GM12878 (cell line): ENCODE data around the gene CISTR. TPM values are rescaled to one million over a fixed set of nuclear protein-coding genes. Genes with fewer than 3 reads are reported as not detected.

Experiments
- ATAC-seq: fragments of 200-7000 bp; cut with Tn5 transposase; 3 replicates; pipeline ENCODE4 v1.9.1; 2020; ENCODE audit warnings: mild to moderate bottlenecking, moderate library complexity
- BruUV-seq: library from RNA; stranded (reverse); fragments of 400-500 nt; replicated peaks from 2 replicates; lab custom pipeline; 2021; lab: Mats Ljungman, UMichigan
- CTCF ChIA-PET: fragments of 300-600 bp; sonication (Branson Sonifier 250); formaldehyde crosslinking; extraction: SDS; loops from one replicate; lab custom pipeline; 2021; ENCODE audit warnings: inconsistent platforms; lab: Yijun Ruan, JAX
- POLR2A ChIA-PET: fragments of 350-600 bp; formaldehyde crosslinking; extraction: SDS; loops from one replicate; lab custom pipeline; 2021; ENCODE audit warnings: inconsistent platforms; lab: Charles Lee
- RAD21 ChIA-PET: fragments of 300-600 bp; sonication (Branson Sonifier 250); formaldehyde crosslinking; loops from one replicate; lab custom pipeline; 2023; ENCODE audit warnings: antibody characterized with exemption; ENCODE audit not compliant: unreplicated experiment; lab: Charles Lee
- SMC1A ChIA-PET: fragments of 300-600 bp; sonication (Branson Sonifier 250); formaldehyde crosslinking; loops from one replicate; lab custom pipeline; 2023; ENCODE audit not compliant: unreplicated experiment, uncharacterized antibody; lab: Charles Lee
- DNase-seq: peaks from one replicate; pipeline ENCODE4 v3.0.0-alpha.2; 2011; ENCODE audit warnings: low read depth, low spot score
- FAIRE-seq: peaks from 3 replicates; lab custom pipeline; 2011; peaks lifted over from hg19 to GRCh38; lab: Jason Lieb, UNC
- H2AFZ ChIP-seq: 2 replicates; pipeline ENCODE4 v1.6.0; 2011; ENCODE audit warnings: low read depth, low read length, control low read depth; ENCODE audit not compliant: control insufficient read depth
- H3K27ac ChIP-seq: 2 replicates; pipeline ENCODE4 v1.5.1; 2011; ENCODE audit warnings: control low read depth; ENCODE audit not compliant: control insufficient read depth, insufficient read depth
- H3K27me3 ChIP-seq, 2 experiments: replicated peaks in 1 of 2; 2 replicates each; pipeline versions ENCODE4 v1.6.0 to v1.6.1; 2011; ENCODE audit warnings: low read length in 1 of 2; ENCODE audit not compliant: control insufficient read depth in 2 of 2, insufficient read depth in 2 of 2
- H3K36me3 ChIP-seq, 2 experiments: 2 replicates each; pipeline ENCODE4 v1.5.1; 2011; ENCODE audit warnings: low read length in 1 of 2; ENCODE audit not compliant: control insufficient read depth in 2 of 2, insufficient read depth in 2 of 2
- H3K4me1 ChIP-seq: 2 replicates; pipeline ENCODE4 v1.6.1; 2011; ENCODE audit warnings: mild to moderate bottlenecking, low read length, moderate library complexity, mixed read lengths; ENCODE audit not compliant: control insufficient read depth, insufficient read depth
- H3K4me2 ChIP-seq: 2 replicates; pipeline ENCODE4 v1.6.0; 2011; ENCODE audit warnings: control low read depth; ENCODE audit not compliant: control insufficient read depth, insufficient read depth
- H3K4me3 ChIP-seq: fragments of 200-600 bp; sonication (generic); 2 replicates; pipeline ENCODE4 v1.5.1; 2016
- H3K79me2 ChIP-seq: 2 replicates; pipeline ENCODE4 v1.6.0; 2011; ENCODE audit warnings: low read length; ENCODE audit not compliant: control insufficient read depth, insufficient read depth
- H3K9ac ChIP-seq: 2 replicates; pipeline ENCODE4 v1.8.0; 2011; ENCODE audit warnings: low read length, control low read depth, mixed read lengths; ENCODE audit not compliant: control insufficient read depth, insufficient read depth
- H3K9me3 ChIP-seq: replicated peaks from 3 replicates; pipeline ENCODE4 v1.5.1; 2011; ENCODE audit warnings: mild to moderate bottlenecking, low read length; ENCODE audit not compliant: control insufficient read depth, insufficient read depth
- H4K20me1 ChIP-seq: 2 replicates; pipeline ENCODE4 v1.6.0; 2011; ENCODE audit not compliant: control insufficient read depth, insufficient read depth
- CBX3 ChIP-seq: fragments of 200-600 bp; sonication (generic); IDR thresholded peaks from 2 replicates; pipeline ENCODE4 v1.6.1; 2016; ENCODE audit warnings: low read depth, borderline replicate concordance
- CHD1 ChIP-seq: IDR thresholded peaks from 2 replicates; pipeline ENCODE4 v1.6.1; 2012; ENCODE audit warnings: low read depth, low read length, improper control_type of control experiment
- DPF2 ChIP-seq: fragments of 450-650 bp; IDR thresholded peaks from 2 replicates; pipeline ENCODE4 v1.6.1; 2017; ENCODE audit warnings: mild to moderate bottlenecking
- FOXK2 ChIP-seq: fragments of 450-650 bp; IDR thresholded peaks from 2 replicates; pipeline ENCODE4 v1.6.1; 2017; ENCODE audit warnings: mild to moderate bottlenecking, moderate library complexity
- IRF4 ChIP-seq: IDR thresholded peaks from 2 replicates; pipeline ENCODE4 v1.6.1; 2011; ENCODE audit warnings: low read depth, low read length
- MYB ChIP-seq: fragments of 150-350 bp; IDR thresholded peaks from 2 replicates; pipeline ENCODE4 v1.6.1; 2014; ENCODE audit warnings: mild to moderate bottlenecking, low read depth, low read length, borderline replicate concordance
- RBBP5 ChIP-seq: fragments of 200-600 bp; sonication (generic); conservative IDR thresholded peaks from 2 replicates; pipeline ENCODE4 v1.6.1; 2016
- SPI1 ChIP-seq: IDR thresholded peaks from 2 replicates; pipeline ENCODE4 v1.6.1; 2011; ENCODE audit warnings: low read depth, mild to moderate bottlenecking, low read length, moderate library complexity, borderline replicate concordance; ENCODE audit not compliant: insufficient read depth
- ZBED1 ChIP-seq: IDR thresholded peaks from 2 replicates; pipeline ENCODE4 v1.6.1; 2016; ENCODE audit warnings: borderline replicate concordance
- WGBS: methylation state at CpG from one replicate; pipeline ENCODE4 v1.1.6; 2016; ENCODE audit warnings: low lambda C conversion rate; ENCODE audit not compliant: insufficient replicate concordance, insufficient coverage; ENCODE audit errors: missing lambda C conversion rate; 5-methylcytosine and 5-hydroxymethylcytosine counted together
- in situ Hi-C: fragments of 300-500 bp; cut with MboI; formaldehyde crosslinking; loops from 9 replicates; pipeline ENCODE4 v1.14.3; 2018; ENCODE audit warnings: mixed read lengths
- intact Hi-C: fragments of 100-400 bp; cut with micrococcal nuclease; formaldehyde crosslinking; loops from one replicate; pipeline ENCODE4 v1.14.2; 2022; ENCODE audit not compliant: unreplicated experiment
- polyA plus RNA-seq, 11 experiments: library from polyadenylated mRNA; depleted of rRNA in 4 of 11; unstranded in 6 of 11; stranded (reverse) in 5 of 11; fragments of >200 nt; fragmentation: Nextera tagmentation in 4 of 11; fragmentation: Illumina TruSeq in 1 of 11; extraction: Ambion mirVana in 4 of 11; extraction: Trizol in 1 of 11; gene quantifications; 1 replicate in 1 of 11; 2 replicates in 10 of 11; pipeline versions ENCODE4 v1.2.1 to v1.2.3, GENCODE V29; 2011 to 2016; ENCODE audit warnings: inconsistent platforms in 2 of 11, missing spikeins in 2 of 11, low read depth in 1 of 11
- total RNA-seq, 4 experiments: library from RNA; depleted of rRNA in 3 of 4; stranded (reverse); fragments of >200 nt in 3 of 4; fragmentation: Illumina TruSeq in 1 of 4; extraction: Trizol in 1 of 4; gene quantifications; 2 replicates each; pipeline versions ENCODE4 v1.2.1 to v1.2.3, GENCODE V29; 2013 to 2021
- TF ChIP-seq, protein P1 (sequence below): IDR thresholded peaks from 2 replicates; pipeline ENCODE4 v1.6.1; 2012; ENCODE audit warnings: improper control_type of control experiment, low read depth, low read length; ENCODE audit not compliant: insufficient replicate concordance
- TF ChIP-seq, protein P2 (sequence below): IDR thresholded peaks from 2 replicates; pipeline ENCODE4 v1.6.1; 2012; ENCODE audit warnings: low read depth, low read length, improper control_type of control experiment
- TF ChIP-seq, protein P3 (sequence below): fragments of 450-650 bp; IDR thresholded peaks from 2 replicates; pipeline ENCODE4 v1.6.1; 2017; ENCODE audit warnings: low read depth, mild to moderate bottlenecking, moderate library complexity

Gene CISTR
- total and polyA plus RNA-seq, 10 of the 15 experiments (the other 5 are each of a cell fraction or from before 2014, with no cell fraction given), result 0.26 TPM; not detected in 9

DNA sequence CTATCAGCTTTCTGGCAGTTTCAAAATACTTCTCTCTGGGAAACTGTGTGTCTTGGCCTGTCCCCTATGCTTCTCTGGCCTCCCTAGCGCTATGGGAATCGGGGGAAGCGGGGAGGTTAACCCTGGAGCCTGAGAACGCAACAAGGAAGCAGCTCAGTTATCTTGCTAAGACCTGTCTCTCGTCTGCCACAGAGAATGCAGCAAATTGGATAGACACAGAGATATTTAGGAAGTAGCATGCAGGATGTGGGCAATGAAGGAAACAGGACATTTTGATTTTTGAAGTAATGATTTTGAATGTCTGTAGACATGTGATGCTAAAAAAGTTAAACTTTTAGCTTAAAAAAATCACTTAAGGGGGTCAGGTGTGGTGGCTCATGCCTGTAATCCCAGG, 18.0 kb downstream of the CISTR start:
- DNase-seq (no peak), FAIRE-seq (no peak), ATAC-seq (no peak)
- Histone ChIP-seq H3K4me2 (no peak overlapping the region), H2AFZ (no peak overlapping the region), H3K4me1 (peaks cover 4% of the 10 kb centered on the region; the same call in 1 of the 2 replicates), H3K9ac (no peak overlapping the region), H3K4me3 (no peak overlapping the region), H3K9me3 (no peaks in the 10 kb centered on the region), H3K36me3 (no peaks in the 10 kb centered on the region), H3K27ac (no peak overlapping the region), H3K79me2 (no peaks in the 10 kb centered on the region), H3K27me3 (peaks cover 12 to 19% of the 10 kb centered on the region in 2 experiments), H4K20me1 (no peaks in the 10 kb centered on the region)
- WGBS, result 8% methylated on average over 5 of the region's 5 CpGs
- RAD21 ChIA-PET, result interaction anchor here (2.6 to 3.6 kb wide), 2 partner anchors 11 to 32 kb away, joined by 8 to 22 read pairs; no protein-coding TSS in a partner anchor
- intact Hi-C loops, result no loop called here
- in situ Hi-C loops, result no loop called here
- POLR2A ChIA-PET, result interaction anchor here (1.0 to 1.5 kb wide), 2 partner anchors 13 to 108 kb away, joined by 3 read pairs; partner anchors contain the start of gene ATF7
- SMC1A ChIA-PET, result interaction anchor here (0.7 to 11.0 kb wide), 5 partner anchors 8 to 32 kb away, joined by 3 to 128 read pairs (median 3); no protein-coding TSS in a partner anchor
- BruUV-seq, result no TSS peak
- CTCF ChIA-PET, result interaction anchor here (0.8 to 18.6 kb wide), 9 partner anchors 9 to 190 kb away, joined by 3 to 341 read pairs (median 5); partner anchors contain the start of gene ATP5MC2
- TF ChIP-seq, protein P1, sequence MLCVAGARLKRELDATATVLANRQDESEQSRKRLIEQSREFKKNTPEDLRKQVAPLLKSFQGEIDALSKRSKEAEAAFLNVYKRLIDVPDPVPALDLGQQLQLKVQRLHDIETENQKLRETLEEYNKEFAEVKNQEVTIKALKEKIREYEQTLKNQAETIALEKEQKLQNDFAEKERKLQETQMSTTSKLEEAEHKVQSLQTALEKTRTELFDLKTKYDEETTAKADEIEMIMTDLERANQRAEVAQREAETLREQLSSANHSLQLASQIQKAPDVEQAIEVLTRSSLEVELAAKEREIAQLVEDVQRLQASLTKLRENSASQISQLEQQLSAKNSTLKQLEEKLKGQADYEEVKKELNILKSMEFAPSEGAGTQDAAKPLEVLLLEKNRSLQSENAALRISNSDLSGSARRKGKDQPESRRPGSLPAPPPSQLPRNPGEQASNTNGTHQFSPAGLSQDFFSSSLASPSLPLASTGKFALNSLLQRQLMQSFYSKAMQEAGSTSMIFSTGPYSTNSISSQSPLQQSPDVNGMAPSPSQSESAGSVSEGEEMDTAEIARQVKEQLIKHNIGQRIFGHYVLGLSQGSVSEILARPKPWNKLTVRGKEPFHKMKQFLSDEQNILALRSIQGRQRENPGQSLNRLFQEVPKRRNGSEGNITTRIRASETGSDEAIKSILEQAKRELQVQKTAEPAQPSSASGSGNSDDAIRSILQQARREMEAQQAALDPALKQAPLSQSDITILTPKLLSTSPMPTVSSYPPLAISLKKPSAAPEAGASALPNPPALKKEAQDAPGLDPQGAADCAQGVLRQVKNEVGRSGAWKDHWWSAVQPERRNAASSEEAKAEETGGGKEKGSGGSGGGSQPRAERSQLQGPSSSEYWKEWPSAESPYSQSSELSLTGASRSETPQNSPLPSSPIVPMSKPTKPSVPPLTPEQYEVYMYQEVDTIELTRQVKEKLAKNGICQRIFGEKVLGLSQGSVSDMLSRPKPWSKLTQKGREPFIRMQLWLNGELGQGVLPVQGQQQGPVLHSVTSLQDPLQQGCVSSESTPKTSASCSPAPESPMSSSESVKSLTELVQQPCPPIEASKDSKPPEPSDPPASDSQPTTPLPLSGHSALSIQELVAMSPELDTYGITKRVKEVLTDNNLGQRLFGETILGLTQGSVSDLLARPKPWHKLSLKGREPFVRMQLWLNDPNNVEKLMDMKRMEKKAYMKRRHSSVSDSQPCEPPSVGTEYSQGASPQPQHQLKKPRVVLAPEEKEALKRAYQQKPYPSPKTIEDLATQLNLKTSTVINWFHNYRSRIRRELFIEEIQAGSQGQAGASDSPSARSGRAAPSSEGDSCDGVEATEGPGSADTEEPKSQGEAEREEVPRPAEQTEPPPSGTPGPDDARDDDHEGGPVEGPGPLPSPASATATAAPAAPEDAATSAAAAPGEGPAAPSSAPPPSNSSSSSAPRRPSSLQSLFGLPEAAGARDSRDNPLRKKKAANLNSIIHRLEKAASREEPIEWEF, result no peak
- TF ChIP-seq IRF4 (no peak), CHD1 (no peak), ZBED1 (no peak), SPI1 (no peak), RBBP5 (no peak), MYB (no peak), FOXK2 (no peak), DPF2 (no peak), CBX3 (no peak)
- TF ChIP-seq, protein P2, sequence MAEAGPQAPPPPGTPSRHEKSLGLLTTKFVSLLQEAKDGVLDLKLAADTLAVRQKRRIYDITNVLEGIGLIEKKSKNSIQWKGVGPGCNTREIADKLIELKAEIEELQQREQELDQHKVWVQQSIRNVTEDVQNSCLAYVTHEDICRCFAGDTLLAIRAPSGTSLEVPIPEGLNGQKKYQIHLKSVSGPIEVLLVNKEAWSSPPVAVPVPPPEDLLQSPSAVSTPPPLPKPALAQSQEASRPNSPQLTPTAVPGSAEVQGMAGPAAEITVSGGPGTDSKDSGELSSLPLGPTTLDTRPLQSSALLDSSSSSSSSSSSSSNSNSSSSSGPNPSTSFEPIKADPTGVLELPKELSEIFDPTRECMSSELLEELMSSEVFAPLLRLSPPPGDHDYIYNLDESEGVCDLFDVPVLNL, result no peak
- TF ChIP-seq, protein P3, sequence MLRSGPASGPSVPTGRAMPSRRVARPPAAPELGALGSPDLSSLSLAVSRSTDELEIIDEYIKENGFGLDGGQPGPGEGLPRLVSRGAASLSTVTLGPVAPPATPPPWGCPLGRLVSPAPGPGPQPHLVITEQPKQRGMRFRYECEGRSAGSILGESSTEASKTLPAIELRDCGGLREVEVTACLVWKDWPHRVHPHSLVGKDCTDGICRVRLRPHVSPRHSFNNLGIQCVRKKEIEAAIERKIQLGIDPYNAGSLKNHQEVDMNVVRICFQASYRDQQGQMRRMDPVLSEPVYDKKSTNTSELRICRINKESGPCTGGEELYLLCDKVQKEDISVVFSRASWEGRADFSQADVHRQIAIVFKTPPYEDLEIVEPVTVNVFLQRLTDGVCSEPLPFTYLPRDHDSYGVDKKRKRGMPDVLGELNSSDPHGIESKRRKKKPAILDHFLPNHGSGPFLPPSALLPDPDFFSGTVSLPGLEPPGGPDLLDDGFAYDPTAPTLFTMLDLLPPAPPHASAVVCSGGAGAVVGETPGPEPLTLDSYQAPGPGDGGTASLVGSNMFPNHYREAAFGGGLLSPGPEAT, result no peak
